ENCODE data around the gene HS1BP3. TPM values are rescaled to one million over a fixed set of nuclear protein-coding genes. Genes with fewer than 3 reads are reported as not detected.

Gene HS1BP3
- total and polyA plus RNA-seq, 2 of the 13 experiments (the other 11 are each of a cell fraction or from before 2014, with no cell fraction given): 15.2 to 22.0 TPM

DNA sequence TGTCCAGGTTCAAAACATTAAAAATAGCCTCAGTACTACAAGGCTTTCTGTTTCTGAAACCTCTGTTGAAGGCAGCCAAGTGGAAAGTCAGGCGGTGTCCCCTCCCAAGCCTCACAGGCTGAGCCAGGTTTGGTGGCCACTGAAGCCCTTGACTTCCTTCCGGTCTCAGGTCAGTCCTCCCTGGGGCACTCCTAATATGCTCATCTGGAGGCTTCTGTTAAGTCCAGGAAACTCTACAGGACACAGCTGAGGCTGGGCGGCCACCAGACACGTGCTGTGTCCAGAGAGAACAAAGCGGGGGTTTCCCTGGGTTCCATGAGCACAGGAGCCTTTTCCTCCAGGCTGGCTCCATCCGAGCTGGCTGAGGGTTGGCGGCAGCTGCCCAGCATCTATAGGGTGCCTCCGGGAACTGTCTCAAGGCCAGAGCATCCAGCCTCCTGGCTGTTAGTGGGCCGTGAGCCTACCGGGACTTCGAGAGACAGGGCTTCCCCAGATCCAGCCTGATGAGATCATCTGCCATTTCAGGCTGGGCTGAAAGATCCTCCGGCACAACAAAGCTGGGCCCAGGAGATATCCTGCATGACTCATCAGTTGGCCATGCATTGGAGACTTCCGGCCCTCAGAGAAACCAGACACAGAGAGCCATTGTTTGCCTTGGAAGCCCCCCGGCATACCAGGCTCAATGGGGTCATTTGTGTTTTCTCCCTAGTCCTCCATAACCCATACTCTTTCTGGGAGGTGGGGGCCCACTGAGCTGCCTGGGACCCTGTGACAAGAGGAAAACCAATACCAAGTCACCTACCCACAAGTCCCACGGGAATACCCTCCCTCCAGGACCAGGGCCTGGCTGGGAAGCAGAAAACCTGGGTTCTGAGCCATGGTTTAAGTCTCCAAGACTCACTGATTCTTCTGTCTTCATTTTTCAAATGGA is 71.7 kb downstream of the HS1BP3 start (continued):
- TF ChIP-seq ZNF616 (CRISPR knock-in tag; IDR thresholded peaks at IDR 0.05; ENCODE audit: low read depth): 0 out of 2 replicates have a peak, but pooled peaks have one; percentile 31
- TF ChIP-seq ZNF644 (CRISPR knock-in tag; IDR thresholded peaks at IDR 0.05; ENCODE audit: low read depth): peak; percentile 93
- TF ChIP-seq ZNF777 (CRISPR knock-in tag; IDR thresholded peaks at IDR 0.05): 0 out of 2 replicates have a peak, but pooled peaks have one; percentile 28
- peak; percentile 95 for TF ChIP-seq DPF2 (CRISPR knock-in tag; IDR thresholded peaks at IDR 0.05; ENCODE audit: borderline replicate concordance, low read depth)
- peak; percentile 99 for TF ChIP-seq GATAD2A (CRISPR knock-in tag; IDR thresholded peaks at IDR 0.05)
- no peak for TF ChIP-seq CEBPB (IDR thresholded peaks at IDR 0.05; ENCODE audit: borderline replicate concordance, low read depth, low read length)
- TF ChIP-seq SIN3B (IDR thresholded peaks at IDR 0.05; ENCODE audit: low read length): no peak
- no peak for TF ChIP-seq NFIB (CRISPR knock-in tag; IDR thresholded peaks at IDR 0.05; ENCODE audit: borderline replicate concordance)
- TF ChIP-seq, protein P1, sequence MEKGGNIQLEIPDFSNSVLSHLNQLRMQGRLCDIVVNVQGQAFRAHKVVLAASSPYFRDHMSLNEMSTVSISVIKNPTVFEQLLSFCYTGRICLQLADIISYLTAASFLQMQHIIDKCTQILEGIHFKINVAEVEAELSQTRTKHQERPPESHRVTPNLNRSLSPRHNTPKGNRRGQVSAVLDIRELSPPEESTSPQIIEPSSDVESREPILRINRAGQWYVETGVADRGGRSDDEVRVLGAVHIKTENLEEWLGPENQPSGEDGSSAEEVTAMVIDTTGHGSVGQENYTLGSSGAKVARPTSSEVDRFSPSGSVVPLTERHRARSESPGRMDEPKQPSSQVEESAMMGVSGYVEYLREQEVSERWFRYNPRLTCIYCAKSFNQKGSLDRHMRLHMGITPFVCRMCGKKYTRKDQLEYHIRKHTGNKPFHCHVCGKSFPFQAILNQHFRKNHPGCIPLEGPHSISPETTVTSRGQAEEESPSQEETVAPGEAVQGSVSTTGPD (CRISPR knock-in tag; IDR thresholded peaks at IDR 0.05): peak; percentile 66
- TF ChIP-seq ZNF775 (CRISPR knock-in tag; IDR thresholded peaks at IDR 0.05; ENCODE audit: borderline replicate concordance): no peak; the same call in 1 of the 2 replicates
- TF ChIP-seq, protein P2, sequence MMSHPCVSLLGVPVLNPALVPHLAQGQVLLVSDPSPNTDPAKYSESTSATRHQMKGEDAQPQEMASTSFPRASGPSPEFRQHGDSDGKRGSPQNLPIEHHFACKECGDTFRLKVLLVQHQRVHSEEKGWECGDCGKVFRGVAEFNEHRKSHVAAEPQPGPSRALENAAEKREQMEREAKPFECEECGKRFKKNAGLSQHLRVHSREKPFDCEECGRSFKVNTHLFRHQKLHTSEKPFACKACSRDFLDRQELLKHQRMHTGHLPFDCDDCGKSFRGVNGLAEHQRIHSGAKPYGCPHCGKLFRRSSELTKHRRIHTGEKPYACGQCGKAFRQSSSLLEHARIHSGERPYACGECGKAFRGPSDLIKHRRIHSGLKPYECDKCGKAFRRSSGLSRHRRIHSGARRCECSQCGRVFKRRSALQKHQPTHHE (CRISPR knock-in tag; IDR thresholded peaks at IDR 0.05; ENCODE audit: borderline replicate concordance): peak; percentile 77; the same call in 1 of the 2 replicates
- no peak for TF ChIP-seq REXO4 (CRISPR knock-in tag; IDR thresholded peaks at IDR 0.05; ENCODE audit: borderline replicate concordance)
- TF ChIP-seq, protein P3, sequence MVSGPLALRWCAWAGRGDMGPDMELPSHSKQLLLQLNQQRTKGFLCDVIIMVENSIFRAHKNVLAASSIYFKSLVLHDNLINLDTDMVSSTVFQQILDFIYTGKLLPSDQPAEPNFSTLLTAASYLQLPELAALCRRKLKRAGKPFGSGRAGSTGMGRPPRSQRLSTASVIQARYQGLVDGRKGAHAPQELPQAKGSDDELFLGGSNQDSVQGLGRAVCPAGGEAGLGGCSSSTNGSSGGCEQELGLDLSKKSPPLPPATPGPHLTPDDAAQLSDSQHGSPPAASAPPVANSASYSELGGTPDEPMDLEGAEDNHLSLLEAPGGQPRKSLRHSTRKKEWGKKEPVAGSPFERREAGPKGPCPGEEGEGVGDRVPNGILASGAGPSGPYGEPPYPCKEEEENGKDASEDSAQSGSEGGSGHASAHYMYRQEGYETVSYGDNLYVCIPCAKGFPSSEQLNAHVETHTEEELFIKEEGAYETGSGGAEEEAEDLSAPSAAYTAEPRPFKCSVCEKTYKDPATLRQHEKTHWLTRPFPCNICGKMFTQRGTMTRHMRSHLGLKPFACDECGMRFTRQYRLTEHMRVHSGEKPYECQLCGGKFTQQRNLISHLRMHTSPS (CRISPR knock-in tag; IDR thresholded peaks at IDR 0.05; ENCODE audit: low read depth): peak; percentile 87
- TF ChIP-seq FOSL1 (CRISPR knock-in tag; IDR thresholded peaks at IDR 0.05; ENCODE audit: borderline replicate concordance): peak; percentile 100
- TF ChIP-seq, protein P4, sequence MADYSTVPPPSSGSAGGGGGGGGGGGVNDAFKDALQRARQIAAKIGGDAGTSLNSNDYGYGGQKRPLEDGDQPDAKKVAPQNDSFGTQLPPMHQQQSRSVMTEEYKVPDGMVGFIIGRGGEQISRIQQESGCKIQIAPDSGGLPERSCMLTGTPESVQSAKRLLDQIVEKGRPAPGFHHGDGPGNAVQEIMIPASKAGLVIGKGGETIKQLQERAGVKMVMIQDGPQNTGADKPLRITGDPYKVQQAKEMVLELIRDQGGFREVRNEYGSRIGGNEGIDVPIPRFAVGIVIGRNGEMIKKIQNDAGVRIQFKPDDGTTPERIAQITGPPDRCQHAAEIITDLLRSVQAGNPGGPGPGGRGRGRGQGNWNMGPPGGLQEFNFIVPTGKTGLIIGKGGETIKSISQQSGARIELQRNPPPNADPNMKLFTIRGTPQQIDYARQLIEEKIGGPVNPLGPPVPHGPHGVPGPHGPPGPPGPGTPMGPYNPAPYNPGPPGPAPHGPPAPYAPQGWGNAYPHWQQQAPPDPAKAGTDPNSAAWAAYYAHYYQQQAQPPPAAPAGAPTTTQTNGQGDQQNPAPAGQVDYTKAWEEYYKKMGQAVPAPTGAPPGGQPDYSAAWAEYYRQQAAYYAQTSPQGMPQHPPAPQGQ (CRISPR knock-in tag; IDR thresholded peaks at IDR 0.05; ENCODE audit: borderline replicate concordance): no peak
- TF ChIP-seq CBX1 (IDR thresholded peaks at IDR 0.05; ENCODE audit: low read depth): no peak
- peak; percentile 96 for TF ChIP-seq ZNF747 (CRISPR knock-in tag; IDR thresholded peaks at IDR 0.05; ENCODE audit: borderline replicate concordance)
- no peak for TF ChIP-seq ZNF20 (CRISPR knock-in tag; IDR thresholded peaks at IDR 0.05)
- peak; percentile 98 for TF ChIP-seq SKI (IDR thresholded peaks at IDR 0.05; ENCODE audit: partially characterized antibody)
- TF ChIP-seq ZNF547 (CRISPR knock-in tag; IDR thresholded peaks at IDR 0.05): peak; percentile 97
- no peak for TF ChIP-seq ZNF382 (CRISPR knock-in tag; IDR thresholded peaks at IDR 0.05; ENCODE audit: borderline replicate concordance)
- peak; percentile 68 for TF ChIP-seq ARHGAP35 (CRISPR knock-in tag; IDR thresholded peaks at IDR 0.05; ENCODE audit: borderline replicate concordance)
- peak; percentile 89; the same call in 1 of the 2 replicates for TF ChIP-seq ZNF383 (CRISPR knock-in tag; IDR thresholded peaks at IDR 0.05; ENCODE audit: borderline replicate concordance)

Measured in HepG2 (cell line).